HTR-8/SVneo (cell line): Measurements from ENCODE around the gene TAF1B.

Source experiments
- DNase-seq: peaks from one replicate; pipeline ENCODE4 v3.0.0; 2011; ENCODE audit warnings: low spot score, mixed read lengths; ENCODE audit not compliant: insufficient read length
- FAIRE-seq: peaks from 2 replicates; lab custom pipeline; 2011; peaks lifted over from hg19 to GRCh38; lab: Jason Lieb, UNC

TAF1B gene

GRCh38 chr2:9975805-9976447 is 132.7 kb downstream of the TAF1B start:
- DNase-seq (peak; percentile 95), FAIRE-seq (peak; percentile 49)

GRCh38 chr2:9979977-9980376 is 136.7 kb downstream of the TAF1B start:
- no peak for FAIRE-seq
- DNase-seq: no peak

- peak; percentile 20 for DNase-seq
Measured at GRCh38 chr2:9980520-9980919, 137.2 kb downstream of the TAF1B start.

GRCh38 chr2:9981655-9982054 is 138.4 kb downstream of the TAF1B start:
- FAIRE-seq: no peak
- no peak for DNase-seq

More at GRCh38 chr2:9980520-9980919, 137.2 kb downstream of the TAF1B start:
- FAIRE-seq: no peak

- DNase-seq (no peak), FAIRE-seq (no peak)
Measured at GRCh38 chr2:9982248-9982647, 139.0 kb downstream of the TAF1B start.

- DNase-seq (no peak), FAIRE-seq (no peak)
Measured at GRCh38 chr2:9982891-9983290, 139.6 kb downstream of the TAF1B start.

GRCh38 chr2:9983401-9984216 is 140.3 kb downstream of the TAF1B start:
- DNase-seq: no peak
- no peak for FAIRE-seq
